Peyer's patch (tissue), 4 donors: ENCODE results near the gene MEGF6. TPM values are rescaled to one million over a fixed set of nuclear protein-coding genes. Genes with fewer than 3 reads are reported as not detected.
A peak's percentile ranks its signal among the peaks of the same experiment; 100 is the strongest.

Experiments used
- DNase-seq, 3 donors: peaks; one replicate each; pipeline ENCODE4 v3.0.0-alpha.2; 2017 to 2019
- H3K27ac ChIP-seq, 4 donors: fragments of 200-600 bp; sonication (generic); one replicate each; pipeline ENCODE4 v1.5.1; 2016 to 2019
- H3K27me3 ChIP-seq, 2 donors: fragments of 200-600 bp; sonication (generic); one replicate each; pipeline ENCODE4 v1.5.1; 2019
- H3K36me3 ChIP-seq, 3 donors: fragments of 200-600 bp; sonication (generic); one replicate each; pipeline ENCODE4 v1.5.1; 2016 to 2019
- H3K4me1 ChIP-seq, 4 donors: fragments of 200-600 bp; sonication (generic); one replicate each; pipeline ENCODE4 v1.5.1; 2016 to 2019
- H3K4me3 ChIP-seq, 4 donors: fragments of 200-600 bp; sonication (generic); 1 replicate in 3 of 4; 2 replicates in 1 of 4; pipeline ENCODE4 v1.5.1; 2016 to 2019; ENCODE audit warnings: mild to moderate bottlenecking in 1 of 4
- H3K9me3 ChIP-seq, 4 donors: fragments of 200-600 bp; sonication (generic); one replicate each; pipeline ENCODE4 v1.5.1; 2016 to 2019; ENCODE audit warnings: mild to moderate bottlenecking in 1 of 4
- CTCF ChIP-seq, 6 experiments: fragments of 450-650 bp in 4 of 6; fragments of 200-600 bp in 2 of 6; sonication (generic) in 1 of 6; IDR thresholded peaks; one replicate each; pipeline ENCODE4 v1.5.1; 2017 to 2019; ENCODE audit warnings: antibody characterized with exemption in 6 of 6, mild to moderate bottlenecking in 3 of 6, moderate library complexity in 1 of 6
- POLR2A ChIP-seq, 2 donors: fragments of 450-650 bp; IDR thresholded peaks; one replicate each; pipeline ENCODE4 v1.5.1; 2017; ENCODE audit warnings: antibody characterized with exemption in 2 of 2, mild to moderate bottlenecking in 2 of 2, moderate library complexity in 2 of 2
- small RNA-seq, 2 donors: library from RNA; depleted of rRNA; stranded (forward); fragments of <200 nt; gene quantifications; one replicate each; pipeline ENCODE3, GENCODE V24; 2016
- total RNA-seq, 4 donors: library from RNA; depleted of rRNA; stranded (reverse); fragments of >200 nt; gene quantifications; one replicate each; pipeline ENCODE4 v1.1.0, GENCODE V29; 2016

Gene MEGF6
- total RNA-seq, 4 donors from 2014 or later, result 2.5 to 61.1 (median 11.1) TPM

- Histone ChIP-seq H3K27ac (no peak overlapping the region), H3K4me1 (no peaks in the 10 kb centered on the region), H3K36me3 (no peaks in the 10 kb centered on the region), H3K9me3 (no peaks in the 10 kb centered on the region), H3K4me3 (no peak overlapping the region), H3K27me3 (no peaks in the 10 kb centered on the region)
- TF ChIP-seq POLR2A (IDR thresholded peaks at IDR 0.05) (no peak), CTCF (IDR thresholded peaks at IDR 0.05) (no peak)
- DNase-seq, result peak in 1 of 3 donors; percentile 32
Measured at GRCh38 chr1:3441880-3442279, 169.4 kb downstream of the MEGF6 start.

GRCh38 chr1:3441410-3441847, 169.9 kb downstream of the MEGF6 start:
- TF ChIP-seq POLR2A (IDR thresholded peaks at IDR 0.05) (no peak), CTCF (IDR thresholded peaks at IDR 0.05) (no peak)
- no peaks in the 10 kb centered on the region for H3K9me3 ChIP-seq
- no peaks in the 10 kb centered on the region for H3K4me1 ChIP-seq
- no peak overlapping the region for H3K4me3 ChIP-seq
- H3K36me3 ChIP-seq, result no peaks in the 10 kb centered on the region
- no peaks in the 10 kb centered on the region for H3K27me3 ChIP-seq
- peak in 1 of 3 donors; percentile 10 for DNase-seq
- no peak overlapping the region for H3K27ac ChIP-seq

GRCh38 chr1:3440711-3441409, 170.4 kb downstream of the MEGF6 start:
- Histone ChIP-seq H3K27ac (no peak overlapping the region), H3K4me3 (no peak overlapping the region), H3K4me1 (no peaks in the 10 kb centered on the region), H3K9me3 (no peaks in the 10 kb centered on the region), H3K36me3 (no peaks in the 10 kb centered on the region), H3K27me3 (no peaks in the 10 kb centered on the region)
- peak in 1 of 3 donors; percentile 23 for DNase-seq
- TF ChIP-seq CTCF (IDR thresholded peaks at IDR 0.05), result no peak
- no peak for TF ChIP-seq POLR2A (IDR thresholded peaks at IDR 0.05)

- H3K36me3 ChIP-seq, result no peaks in the 10 kb centered on the region
- H3K9me3 ChIP-seq, result no peaks in the 10 kb centered on the region
- no peaks in the 10 kb centered on the region for H3K4me1 ChIP-seq
- H3K4me3 ChIP-seq, result no peak overlapping the region
- TF ChIP-seq POLR2A (IDR thresholded peaks at IDR 0.05), result no peak
- H3K27ac ChIP-seq, result no peak overlapping the region
- peak in 1 of 3 donors; percentile 39 for DNase-seq
- no peaks in the 10 kb centered on the region for H3K27me3 ChIP-seq
Measured at GRCh38 chr1:3440300-3440681, 171.0 kb downstream of the MEGF6 start.

Small RNAs within 50 kb of the gene (small RNA-seq; reads per million reads assigned to genes)
- 0.06 to 0.12 reads per million in 2 donors for gene MIR551A

Other genes with a start within 250 kb of the MEGF6 start
- 100 to 1,000 TPM in 3 of 4 donors, 10 to 100 TPM in 1; 43.7 to 225 (median 182) TPM for gene ARHGEF16, start 156.8 kb downstream of the MEGF6 start, total RNA-seq
- 10 to 100 TPM; 16.5 to 93.9 (median 71.3) TPM for gene TPRG1L, start 13.5 kb upstream of the MEGF6 start, total RNA-seq
- 10 to 100 TPM; 34.3 to 71.1 (median 49.4) TPM for gene WRAP73, start 38.6 kb upstream of the MEGF6 start, total RNA-seq
- gene TP73, start 41.0 kb upstream of the MEGF6 start, total RNA-seq, result under 1 TPM in 1 of 4 donors, not detected in 3; 0.38 TPM
- gene CCDC27, start 140.9 kb upstream of the MEGF6 start, total RNA-seq, result not detected
- not detected for gene SMIM1, start 161.2 kb upstream of the MEGF6 start, total RNA-seq
- 10 to 100 TPM; 31.3 to 99.0 (median 40.8) TPM for gene LRRC47, start 185.0 kb upstream of the MEGF6 start, total RNA-seq
- 10 to 100 TPM; 42.9 to 64.5 (median 54.7) TPM for gene CEP104, start 245.7 kb upstream of the MEGF6 start, total RNA-seq
- gene DFFB, start 246.0 kb upstream of the MEGF6 start, total RNA-seq, result 10 to 100 TPM in 3 of 4 donors, 1 to 10 TPM in 1; 6.8 to 22.8 (median 13.7) TPM